ENCODE data around the gene NUDT19. TPM values are rescaled to one million over a fixed set of nuclear protein-coding genes. Genes with fewer than 3 reads are reported as not detected.
"Not testable (repeated sequence)": the region's sequence is repeated elsewhere in the genome, so short reads cannot be mapped to it uniquely, and the experiment has no call there.

Gene NUDT19
- total RNA-seq, 4 donors from 2014 or later = 6.1 to 15.9 (median 9.7) TPM

- ATAC-seq (ENCODE audit: low FRiP score); DNase-seq (ENCODE audit: low spot score): not testable (repeated sequence)
Measured at GRCh38 chr19:32700129-32700528, 8.5 kb downstream of the NUDT19 start.

- no peak for TF ChIP-seq CTCF (IDR thresholded peaks at IDR 0.05)
- DNase-seq (ENCODE audit: low spot score) = no peak
- no peak for ATAC-seq (ENCODE audit: low FRiP score)
Measured at GRCh38 chr19:32702010-32702409, 10.4 kb downstream of the NUDT19 start.

GRCh38 chr19:32704006-32704405 lies 12.4 kb downstream of the NUDT19 start:
- ATAC-seq (ENCODE audit: low FRiP score); DNase-seq (ENCODE audit: low spot score): not testable (repeated sequence)

GRCh38 chr19:32708457-32708856 lies 16.8 kb downstream of the NUDT19 start:
- TF ChIP-seq CTCF (IDR thresholded peaks at IDR 0.05) = no peak
- ATAC-seq (ENCODE audit: low FRiP score) (no peak), DNase-seq (ENCODE audit: low spot score) (no peak)

- no peak for DNase-seq (ENCODE audit: low spot score)
- no peak for TF ChIP-seq CTCF (IDR thresholded peaks at IDR 0.05)
- no peak for ATAC-seq (ENCODE audit: low FRiP score)
Measured at GRCh38 chr19:32709032-32709431, 17.4 kb downstream of the NUDT19 start.

GRCh38 chr19:32711747-32712146 lies 20.1 kb downstream of the NUDT19 start:
- no peak for TF ChIP-seq CTCF (IDR thresholded peaks at IDR 0.05)
- DNase-seq (ENCODE audit: low spot score) = no peak
- no peak for ATAC-seq (ENCODE audit: low FRiP score)

- not testable (repeated sequence) for ATAC-seq (ENCODE audit: low FRiP score); DNase-seq (ENCODE audit: low spot score)
Measured at GRCh38 chr19:32716203-32716602, 24.6 kb downstream of the NUDT19 start.

- no peak for TF ChIP-seq CTCF (IDR thresholded peaks at IDR 0.05)
- DNase-seq (ENCODE audit: low spot score) (no peak), ATAC-seq (ENCODE audit: low FRiP score) (no peak)
Measured at GRCh38 chr19:32717496-32717895, 25.9 kb downstream of the NUDT19 start.

GRCh38 chr19:32718286-32718685 lies 26.7 kb downstream of the NUDT19 start:
- no peak for TF ChIP-seq CTCF (IDR thresholded peaks at IDR 0.05)
- no peak for DNase-seq (ENCODE audit: low spot score)
- no peak for ATAC-seq (ENCODE audit: low FRiP score)

Measured in omental fat pad (tissue), 4 donors.